Muscle of leg (tissue), 16 donors: Measurements from ENCODE around the gene GLT1D1. TPM values are rescaled to one million over a fixed set of nuclear protein-coding genes. Genes with fewer than 3 reads are reported as not detected.
"Not testable (repeated sequence)": the region's sequence is repeated elsewhere in the genome, so short reads cannot be mapped to it uniquely, and the experiment has no call there.

Source experiments
- DNase-seq: peaks from one replicate; pipeline ENCODE4 v3.0.0; 2013
- H3K27ac ChIP-seq: one replicate; pipeline ENCODE4 v1.5.1; 2013; ENCODE audit warnings: mild to moderate bottlenecking, low read length, control low read depth
- H3K27me3 ChIP-seq: one replicate; pipeline ENCODE4 v1.6.1; 2013; ENCODE audit warnings: low read length; ENCODE audit not compliant: control insufficient read depth, insufficient read depth
- H3K36me3 ChIP-seq: one replicate; pipeline ENCODE4 v1.6.1; 2013; ENCODE audit warnings: low read length; ENCODE audit not compliant: control insufficient read depth, insufficient read depth
- H3K4me1 ChIP-seq: one replicate; pipeline ENCODE4 v1.6.1; 2013; ENCODE audit warnings: low read length; ENCODE audit not compliant: control insufficient read depth, insufficient read depth
- H3K4me3 ChIP-seq: one replicate; pipeline ENCODE4 v1.5.1; 2013; ENCODE audit warnings: low read length, control low read depth
- H3K9me3 ChIP-seq: replicated peaks from 2 replicates; pipeline ENCODE4 v1.6.1; 2013; ENCODE audit warnings: low read depth, low read length; ENCODE audit not compliant: control insufficient read depth
- WGBS: methylation state at CpG from one replicate; pipeline ENCODE4 v1.1.5; 2013; ENCODE audit warnings: missing lambda C conversion rate; ENCODE audit not compliant: insufficient coverage; 5-methylcytosine and 5-hydroxymethylcytosine counted together
- long read RNA-seq, 11 donors: transcript quantifications; one replicate each; lab custom pipeline, GENCODE V29; 2026
- polyA plus RNA-seq, 8 donors: library from polyadenylated mRNA; unstranded; fragments of 120-200 nt; gene quantifications; one replicate each; pipeline versions ENCODE4 v1.2.1 to v1.2.3, GENCODE V29; 2013; ENCODE audit warnings: inconsistent platforms in 1 of 8, low replicate concordance in 1 of 8; ENCODE audit not compliant: insufficient read length in 8 of 8, insufficient read depth in 1 of 8
- total RNA-seq: library from RNA; stranded (reverse); fragments of 120-200 nt; gene quantifications from one replicate; pipeline ENCODE4 v1.2.4, GENCODE V29; 2013

Gene GLT1D1
- total RNA-seq = 0.71 TPM
- 1 to 10 TPM in 6 of 8 donors, under 1 TPM in 2; 0.87 to 1.7 (median 1.1) TPM for polyA plus RNA-seq
- long read RNA-seq, donor 1 = 0 reads
- long read RNA-seq, donor 2 = 0 reads
- long read RNA-seq, donor 3 = 0 reads
- long read RNA-seq, donor 4, partial matches to known transcripts = 0 of 1 reads
- long read RNA-seq, donor 4, other reads (novel, unspliced or antisense) = 0 of 1 reads
- long read RNA-seq, donor 5 = 0 reads
- long read RNA-seq, donor 6 = 0 reads
- long read RNA-seq, donor 7 = 0 reads
- long read RNA-seq, donor 8 = 0 reads
- long read RNA-seq, donor 9 = 0 reads
- long read RNA-seq, donor 10 = 0 reads
- long read RNA-seq, donor 11 = 0 reads

DNA sequence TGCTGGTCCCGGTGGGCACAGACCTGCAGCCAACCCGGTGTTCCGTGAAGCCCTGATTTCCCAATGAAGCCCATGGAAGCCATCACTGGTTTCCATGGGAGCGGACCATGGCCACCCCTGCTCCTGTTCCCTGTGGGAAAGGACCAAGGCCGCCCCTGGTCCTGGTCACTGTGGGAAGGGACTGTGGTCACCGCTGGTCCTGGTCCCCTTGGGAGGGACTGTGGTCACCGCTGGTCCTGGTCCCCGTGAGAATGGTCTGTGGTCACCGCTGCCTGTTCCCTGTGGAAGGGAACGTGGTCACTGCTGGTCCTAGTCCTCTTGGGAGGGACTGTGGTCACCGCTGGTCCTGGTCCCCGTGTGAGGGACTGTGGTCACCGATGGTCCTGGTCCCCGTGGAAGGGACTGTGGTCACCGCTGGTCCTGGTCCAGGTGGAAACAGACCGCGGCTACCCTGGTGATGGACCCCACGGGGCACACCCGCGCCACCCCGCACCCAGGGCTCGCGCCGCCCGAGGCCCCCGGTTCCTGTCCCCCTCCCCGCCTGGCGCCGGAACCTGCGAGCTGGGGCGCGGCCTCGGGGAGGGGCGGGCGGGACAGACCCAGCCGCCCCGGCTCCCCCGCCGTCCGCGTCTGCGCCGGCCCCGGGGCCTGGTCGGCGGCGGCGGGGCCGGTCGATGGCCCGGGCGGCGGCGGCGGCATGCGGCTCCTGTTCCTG is at the start of gene GLT1D1:
Gene GLT1D1 (plus strand): TSS at position 594 of the 715 bp plus-strand sequence. CDS start 104 bp downstream, at position 698.
- Histone ChIP-seq H3K9me3 (no peaks in the 10 kb centered on the region), H3K4me1 (peaks cover 5% of the 10 kb centered on the region), H3K27me3 (peaks cover 37% of the 10 kb centered on the region), H3K4me3 (no peak within 1 kb of the TSS), H3K36me3 (no peaks in the 10 kb centered on the region), H3K27ac (no peak within 1 kb of the TSS)
- 19% methylated on average over 55 of the region's 56 CpGs for WGBS
- DNase-seq = no peak

DNA sequence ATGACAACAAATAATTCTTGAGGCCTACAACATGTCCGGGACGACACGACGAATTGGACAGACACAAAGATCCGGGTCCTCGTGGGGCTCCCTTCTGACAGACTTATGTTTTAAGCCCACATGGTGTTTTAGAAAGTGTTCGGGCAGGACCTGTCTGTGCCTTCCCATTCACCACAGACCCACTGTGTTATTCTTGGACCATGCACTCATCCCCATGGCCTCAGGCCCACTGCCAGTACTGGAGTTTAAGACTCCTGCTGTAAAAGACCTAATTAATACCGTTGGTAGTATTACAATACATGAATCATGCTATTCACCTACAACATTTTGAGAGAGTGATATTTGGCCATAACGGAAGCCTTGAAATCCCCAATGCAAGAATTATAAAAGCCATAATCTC is 49.5 kb upstream of the GLT1D1 start:
- Histone ChIP-seq H3K4me3 (no peak overlapping the region), H3K9me3 (no peaks in the 10 kb centered on the region), H3K27me3 (no peaks in the 10 kb centered on the region), H3K4me1 (peaks cover 11% of the 10 kb centered on the region), H3K36me3 (peaks cover 42% of the 10 kb centered on the region), H3K27ac (no peak overlapping the region)
- 86% methylated on average over 4 of the region's 9 CpGs for WGBS
- DNase-seq = no peak

DNA sequence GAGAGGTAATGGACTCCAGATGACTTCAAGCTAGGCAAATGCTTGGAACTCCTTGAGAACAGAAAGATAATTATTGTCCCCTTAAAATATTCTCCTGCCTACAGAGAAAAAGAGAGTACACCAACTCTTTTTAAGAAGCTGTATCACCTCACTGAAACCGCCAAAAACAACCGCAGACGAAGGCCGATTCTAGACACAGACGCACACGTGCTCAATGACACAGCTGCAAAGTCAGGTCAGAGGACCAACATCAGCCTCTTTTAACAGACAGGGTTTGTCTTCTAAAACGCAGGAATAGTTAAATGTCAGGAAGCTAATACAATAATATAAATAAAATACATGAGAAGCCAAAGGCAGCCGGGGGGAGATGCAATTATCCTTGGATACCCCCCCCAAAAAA is 48.5 kb upstream of the GLT1D1 start:
- Histone ChIP-seq H3K36me3 (peaks cover 40% of the 10 kb centered on the region), H3K27me3 (no peaks in the 10 kb centered on the region), H3K4me3 (no peak overlapping the region), H3K4me1 (peaks cover 5% of the 10 kb centered on the region), H3K27ac (no peak overlapping the region), H3K9me3 (no peaks in the 10 kb centered on the region)
- no peak for DNase-seq
- WGBS = no CpG with 5 or more reads among the region's 8 CpGs

DNA sequence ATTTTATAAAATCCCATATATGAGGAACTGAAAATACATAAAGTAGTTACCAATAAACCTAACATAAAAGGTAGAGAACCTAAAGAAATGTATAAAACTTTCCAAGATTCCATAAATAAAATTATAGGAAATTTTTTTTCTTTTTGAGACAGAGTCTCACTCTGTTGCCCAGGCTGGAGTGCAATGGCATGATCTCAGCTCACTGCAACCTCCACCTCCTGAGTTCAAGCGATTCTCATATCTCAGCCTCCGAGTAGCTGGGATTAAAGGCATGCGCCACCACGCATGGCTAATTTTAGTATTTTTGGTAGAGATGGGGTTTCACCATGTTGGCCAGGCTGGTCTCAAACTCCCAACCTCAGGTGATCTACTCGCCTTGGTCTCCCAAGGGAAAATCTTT is 47.9 kb upstream of the GLT1D1 start:
- not testable (repeated sequence) for H3K4me3 ChIP-seq, H3K4me1 ChIP-seq, H3K27me3 ChIP-seq, H3K9me3 ChIP-seq, DNase-seq, H3K27ac ChIP-seq
- WGBS = 100% methylated on average over 1 of the region's 5 CpGs
- H3K36me3 ChIP-seq = peaks cover 37% of the 10 kb centered on the region

DNA sequence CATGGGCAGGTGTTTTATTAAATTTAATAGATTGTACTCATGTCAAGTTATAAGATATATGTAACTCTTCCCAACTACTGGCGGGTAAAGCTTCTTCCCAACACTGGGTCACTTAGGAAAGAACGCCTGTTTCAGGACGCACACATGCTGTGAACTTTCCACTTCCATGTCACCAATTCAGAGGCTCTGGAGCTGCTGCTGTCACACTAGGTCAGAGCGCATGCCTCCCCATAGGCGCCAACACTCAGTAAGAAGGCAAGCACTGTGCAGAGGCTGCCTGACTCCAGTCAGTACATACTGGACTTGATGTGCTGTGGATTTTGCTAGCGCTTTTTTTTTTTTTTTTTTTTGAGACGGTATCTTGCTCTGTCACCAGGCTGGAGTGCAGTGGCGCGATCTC is 46.7 kb upstream of the GLT1D1 start:
- no peak overlapping the region for H3K27ac ChIP-seq
- peaks cover 31% of the 10 kb centered on the region for H3K36me3 ChIP-seq

DNA sequence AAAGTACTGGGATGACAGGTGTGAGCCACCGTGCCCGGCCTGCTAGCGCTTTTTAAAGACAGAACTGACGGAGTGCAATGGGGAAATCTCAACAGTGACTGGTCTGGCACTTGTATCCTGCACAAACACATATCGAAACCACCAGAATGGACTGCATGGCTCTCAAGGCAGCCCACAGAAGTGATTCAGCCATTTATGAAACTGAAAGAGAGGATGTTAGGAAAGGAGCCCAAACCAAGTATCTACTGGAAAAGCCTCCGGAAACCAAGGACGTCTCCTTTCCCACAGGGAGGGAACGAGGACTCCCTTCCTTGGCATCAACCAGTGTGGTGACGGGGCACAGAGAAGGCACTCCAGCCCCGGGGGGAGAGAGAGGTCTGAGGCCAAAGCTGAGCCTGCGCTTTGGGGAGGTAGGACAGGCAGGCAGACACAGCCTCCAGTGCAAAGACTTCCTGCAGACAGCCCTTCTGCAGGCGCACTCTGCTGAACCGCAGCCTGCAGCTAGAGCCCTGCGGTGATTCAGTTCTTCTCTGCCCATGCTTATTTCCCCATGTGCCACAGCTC is 46.0 kb upstream of the GLT1D1 start:
- H3K9me3 ChIP-seq = no peaks in the 10 kb centered on the region
- H3K27ac ChIP-seq = no peak overlapping the region
- WGBS = 78% methylated on average over 7 of the region's 14 CpGs
- no peaks in the 10 kb centered on the region for H3K27me3 ChIP-seq
- no peak overlapping the region for H3K4me3 ChIP-seq
- peaks cover 35% of the 10 kb centered on the region for H3K36me3 ChIP-seq
- H3K4me1 ChIP-seq = peaks cover 9% of the 10 kb centered on the region
- DNase-seq = peak; percentile 48

More for the DNA sequence above, 46.7 kb upstream of the GLT1D1 start:
- no peak overlapping the region for H3K4me3 ChIP-seq
- no peaks in the 10 kb centered on the region for H3K27me3 ChIP-seq
- no peak for DNase-seq
- peaks cover 12% of the 10 kb centered on the region for H3K4me1 ChIP-seq
- H3K9me3 ChIP-seq = no peaks in the 10 kb centered on the region
- WGBS = 95% methylated on average over 8 of the region's 9 CpGs

DNA sequence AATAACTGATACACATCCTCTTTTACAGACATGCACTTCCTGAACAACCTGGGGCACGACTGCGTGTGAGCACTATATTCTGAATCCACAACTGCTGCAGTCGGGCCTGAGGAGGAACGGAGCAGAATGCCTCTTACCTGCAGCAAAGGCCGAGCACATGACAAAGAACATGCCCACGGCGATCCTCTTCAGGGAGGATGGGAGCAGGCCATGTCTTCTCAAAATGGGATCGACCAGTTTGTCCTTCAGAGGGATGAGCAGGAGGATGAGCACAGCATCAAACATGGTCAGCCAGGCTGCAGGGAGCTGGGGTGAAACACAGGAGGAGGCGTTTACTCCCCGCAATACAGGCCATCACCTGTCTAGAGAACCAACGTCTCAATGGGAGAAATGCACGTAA is 44.6 kb upstream of the GLT1D1 start:
- no peak overlapping the region for H3K4me3 ChIP-seq
- peaks cover 7% of the 10 kb centered on the region for H3K4me1 ChIP-seq
- peaks cover 38% of the 10 kb centered on the region for H3K36me3 ChIP-seq
- no peak overlapping the region for H3K27ac ChIP-seq
- no peaks in the 10 kb centered on the region for H3K27me3 ChIP-seq
- 85% methylated on average over 8 of the region's 12 CpGs for WGBS
- no peaks in the 10 kb centered on the region for H3K9me3 ChIP-seq
- no peak for DNase-seq

DNA sequence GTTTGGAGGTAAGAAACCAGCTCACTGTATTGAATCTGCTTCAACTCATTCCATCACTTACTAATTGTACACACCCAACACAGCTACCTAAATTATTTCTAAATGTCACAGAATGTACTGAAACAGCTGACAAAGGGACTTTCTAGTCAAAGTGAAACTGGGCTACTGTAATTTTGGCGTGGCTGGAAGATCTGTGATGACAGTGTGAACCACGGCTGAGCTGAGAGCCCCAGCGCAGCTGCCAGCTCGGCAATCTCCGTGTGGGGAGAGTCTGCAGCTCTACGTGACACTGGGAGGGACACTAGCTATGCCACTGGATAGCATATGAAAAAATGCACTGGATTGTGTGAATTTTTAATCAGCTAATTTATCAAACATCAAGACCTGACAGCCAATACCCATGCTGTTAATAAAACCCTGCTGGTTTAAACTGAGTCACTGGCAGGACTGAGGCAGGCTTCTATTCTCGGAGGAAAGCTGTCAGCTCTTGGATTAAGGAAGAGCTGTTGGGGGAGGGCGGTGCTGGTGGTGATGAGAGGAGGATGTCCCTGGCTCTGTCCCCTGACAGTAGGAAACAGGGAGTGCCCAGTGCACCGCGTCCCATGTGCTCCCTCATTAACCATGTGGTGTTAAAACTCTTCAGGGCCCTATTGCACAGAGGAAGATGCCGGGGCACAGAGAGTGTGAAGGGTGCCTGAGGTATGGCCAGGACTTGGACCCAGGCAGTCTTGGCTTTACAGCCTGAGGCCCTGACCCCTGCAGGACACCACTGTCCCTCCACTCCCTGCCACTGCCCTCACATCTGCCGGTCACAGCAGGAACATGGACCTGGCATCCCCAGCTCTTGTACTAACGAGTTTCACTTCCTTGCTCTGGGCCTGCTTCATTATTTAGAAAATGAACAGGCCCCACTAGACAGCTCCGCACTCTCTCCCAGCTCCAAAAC is 42.8 kb upstream of the GLT1D1 start:
- no peaks in the 10 kb centered on the region for H3K9me3 ChIP-seq
- H3K4me3 ChIP-seq = no peak overlapping the region
- H3K4me1 ChIP-seq = peaks cover 7% of the 10 kb centered on the region
- WGBS = 57% methylated on average over 12 of the region's 14 CpGs
- no peaks in the 10 kb centered on the region for H3K27me3 ChIP-seq
- peak; percentile 60 for DNase-seq
- peaks cover 42% of the 10 kb centered on the region for H3K36me3 ChIP-seq
- H3K27ac ChIP-seq = peak overlapping the region; percentile 77

DNA sequence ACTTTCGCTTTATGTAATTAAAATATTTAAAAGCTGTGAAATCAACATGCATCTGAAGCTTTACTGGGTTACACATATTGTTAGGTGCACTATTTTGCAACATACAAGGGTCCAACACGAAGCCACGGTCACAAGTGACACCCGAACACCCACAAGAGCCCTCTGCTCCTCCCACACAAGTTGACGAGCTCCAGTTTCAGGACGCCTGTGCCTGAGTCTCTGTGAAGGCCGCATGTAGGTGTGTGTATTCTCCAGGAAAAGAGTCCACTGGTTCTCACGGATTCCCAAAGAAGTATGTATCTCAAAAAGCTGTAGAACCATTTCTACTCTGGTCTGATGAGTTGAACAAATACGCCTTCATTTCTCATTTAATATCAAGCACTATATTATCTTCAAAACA is 41.5 kb upstream of the GLT1D1 start:
- no peak overlapping the region for H3K4me3 ChIP-seq
- H3K27me3 ChIP-seq = no peaks in the 10 kb centered on the region
- no peak overlapping the region for H3K27ac ChIP-seq
- WGBS = 70% methylated on average over 5 of the region's 9 CpGs
- no peak for DNase-seq
- H3K4me1 ChIP-seq = peaks cover 11% of the 10 kb centered on the region
- H3K9me3 ChIP-seq = no peaks in the 10 kb centered on the region
- peaks cover 39% of the 10 kb centered on the region for H3K36me3 ChIP-seq
